ENCODE results near the gene PLEKHG4. TPM values are rescaled to one million over a fixed set of nuclear protein-coding genes. Genes with fewer than 3 reads are reported as not detected.

The PLEKHG4 gene
- total and polyA plus RNA-seq, 9 of the 15 experiments (the other 6 are each of a cell fraction or from before 2014, with no cell fraction given), result 3.7 to 36.8 (median 17.9) TPM

DNA sequence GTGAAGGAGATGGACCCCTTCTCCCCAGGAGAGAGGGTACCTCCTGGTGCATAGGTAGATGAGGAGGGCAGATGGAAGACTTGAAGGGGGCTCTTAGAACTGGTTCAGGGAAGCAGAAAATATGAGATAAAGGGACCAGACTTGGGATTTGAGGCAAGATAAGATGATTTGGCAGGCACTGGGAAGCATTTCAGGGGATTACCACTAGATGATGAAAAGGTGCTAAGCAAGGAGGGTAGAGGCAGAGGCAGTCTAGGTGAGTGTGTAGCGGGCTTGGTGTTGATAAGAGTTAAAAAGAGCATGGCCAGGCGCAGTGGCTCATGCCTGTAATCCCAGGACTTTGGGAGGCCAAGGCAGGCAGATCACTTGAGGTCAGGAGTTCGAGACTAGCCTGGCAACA is 16.1 kb upstream of the PLEKHG4 start:
- no TSS peak for BruUV-seq (replicated peaks)
- ATAC-seq, result no peak
- 39% methylated on average over 3 of the region's 3 CpGs for WGBS (ENCODE audit: insufficient coverage, low coverage, missing lambda C conversion rate)
- ChIA-PET CTCF (ENCODE audit: low intra/inter-chr PET ratio) (no interaction called here), POLR2A (interaction anchor here (0.7 to 1.0 kb wide), 2 partner anchors 94 to 203 kb away, joined by 3 to 4 read pairs; no protein-coding TSS in a partner anchor)
- DNase-seq (ENCODE audit: extremely low read depth in 1 of 4, low spot score in 3 of 4), result no peak
- in situ Hi-C loops (cut with MboI) (no loop called here), intact Hi-C loops (cut with micrococcal nuclease) (loop anchor here (5.0 kb wide), 3 partner anchors 74 to 204 kb away; no protein-coding TSS in a partner anchor)
- no peak overlapping the region for H3K4me3 ChIP-seq
- H3K36me3 ChIP-seq (ENCODE audit: control insufficient read depth, insufficient read depth, low read length), result no peaks in the 10 kb centered on the region
- TF ChIP-seq, protein P1, sequence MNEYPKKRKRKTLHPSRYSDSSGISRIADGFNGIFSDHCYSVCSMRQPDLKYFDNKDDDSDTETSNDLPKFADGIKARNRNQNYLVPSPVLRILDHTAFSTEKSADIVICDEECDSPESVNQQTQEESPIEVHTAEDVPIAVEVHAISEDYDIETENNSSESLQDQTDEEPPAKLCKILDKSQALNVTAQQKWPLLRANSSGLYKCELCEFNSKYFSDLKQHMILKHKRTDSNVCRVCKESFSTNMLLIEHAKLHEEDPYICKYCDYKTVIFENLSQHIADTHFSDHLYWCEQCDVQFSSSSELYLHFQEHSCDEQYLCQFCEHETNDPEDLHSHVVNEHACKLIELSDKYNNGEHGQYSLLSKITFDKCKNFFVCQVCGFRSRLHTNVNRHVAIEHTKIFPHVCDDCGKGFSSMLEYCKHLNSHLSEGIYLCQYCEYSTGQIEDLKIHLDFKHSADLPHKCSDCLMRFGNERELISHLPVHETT (CRISPR knock-in tag; conservative IDR thresholded peaks at IDR 0.05 in 1 of 2, IDR thresholded peaks at IDR 0.05 in 1 of 2), result no peak
- TF ChIP-seq SMAD4 (CRISPR knock-in tag; conservative IDR thresholded peaks at IDR 0.05), result no peak
- TF ChIP-seq, protein P2, sequence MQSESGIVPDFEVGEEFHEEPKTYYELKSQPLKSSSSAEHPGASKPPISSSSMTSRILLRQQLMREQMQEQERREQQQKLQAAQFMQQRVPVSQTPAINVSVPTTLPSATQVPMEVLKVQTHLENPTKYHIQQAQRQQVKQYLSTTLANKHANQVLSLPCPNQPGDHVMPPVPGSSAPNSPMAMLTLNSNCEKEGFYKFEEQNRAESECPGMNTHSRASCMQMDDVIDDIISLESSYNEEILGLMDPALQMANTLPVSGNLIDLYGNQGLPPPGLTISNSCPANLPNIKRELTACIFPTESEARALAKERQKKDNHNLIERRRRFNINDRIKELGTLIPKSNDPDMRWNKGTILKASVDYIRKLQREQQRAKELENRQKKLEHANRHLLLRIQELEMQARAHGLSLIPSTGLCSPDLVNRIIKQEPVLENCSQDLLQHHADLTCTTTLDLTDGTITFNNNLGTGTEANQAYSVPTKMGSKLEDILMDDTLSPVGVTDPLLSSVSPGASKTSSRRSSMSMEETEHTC (IDR thresholded peaks at IDR 0.05), result no peak
- no peak for TF ChIP-seq EZH2 (IDR thresholded peaks at IDR 0.05; ENCODE audit: borderline replicate concordance, low read depth, low read length)
- TF ChIP-seq, protein P3, sequence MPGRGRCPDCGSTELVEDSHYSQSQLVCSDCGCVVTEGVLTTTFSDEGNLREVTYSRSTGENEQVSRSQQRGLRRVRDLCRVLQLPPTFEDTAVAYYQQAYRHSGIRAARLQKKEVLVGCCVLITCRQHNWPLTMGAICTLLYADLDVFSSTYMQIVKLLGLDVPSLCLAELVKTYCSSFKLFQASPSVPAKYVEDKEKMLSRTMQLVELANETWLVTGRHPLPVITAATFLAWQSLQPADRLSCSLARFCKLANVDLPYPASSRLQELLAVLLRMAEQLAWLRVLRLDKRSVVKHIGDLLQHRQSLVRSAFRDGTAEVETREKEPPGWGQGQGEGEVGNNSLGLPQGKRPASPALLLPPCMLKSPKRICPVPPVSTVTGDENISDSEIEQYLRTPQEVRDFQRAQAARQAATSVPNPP (IDR thresholded peaks at IDR 0.05; ENCODE audit: borderline replicate concordance, insufficient read depth, insufficient read length), result no peak
- TF ChIP-seq, protein P4, sequence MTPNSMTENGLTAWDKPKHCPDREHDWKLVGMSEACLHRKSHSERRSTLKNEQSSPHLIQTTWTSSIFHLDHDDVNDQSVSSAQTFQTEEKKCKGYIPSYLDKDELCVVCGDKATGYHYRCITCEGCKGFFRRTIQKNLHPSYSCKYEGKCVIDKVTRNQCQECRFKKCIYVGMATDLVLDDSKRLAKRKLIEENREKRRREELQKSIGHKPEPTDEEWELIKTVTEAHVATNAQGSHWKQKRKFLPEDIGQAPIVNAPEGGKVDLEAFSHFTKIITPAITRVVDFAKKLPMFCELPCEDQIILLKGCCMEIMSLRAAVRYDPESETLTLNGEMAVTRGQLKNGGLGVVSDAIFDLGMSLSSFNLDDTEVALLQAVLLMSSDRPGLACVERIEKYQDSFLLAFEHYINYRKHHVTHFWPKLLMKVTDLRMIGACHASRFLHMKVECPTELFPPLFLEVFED (CRISPR knock-in tag; conservative IDR thresholded peaks at IDR 0.05), result no peak
- no peak for TF ChIP-seq TAF9B (IDR thresholded peaks at IDR 0.05; ENCODE audit: partially characterized antibody)
- TF ChIP-seq FOXA3 (CRISPR knock-in tag; conservative IDR thresholded peaks at IDR 0.05 in 1 of 2, IDR thresholded peaks at IDR 0.05 in 1 of 2), result no peak
- TF ChIP-seq, protein P5, sequence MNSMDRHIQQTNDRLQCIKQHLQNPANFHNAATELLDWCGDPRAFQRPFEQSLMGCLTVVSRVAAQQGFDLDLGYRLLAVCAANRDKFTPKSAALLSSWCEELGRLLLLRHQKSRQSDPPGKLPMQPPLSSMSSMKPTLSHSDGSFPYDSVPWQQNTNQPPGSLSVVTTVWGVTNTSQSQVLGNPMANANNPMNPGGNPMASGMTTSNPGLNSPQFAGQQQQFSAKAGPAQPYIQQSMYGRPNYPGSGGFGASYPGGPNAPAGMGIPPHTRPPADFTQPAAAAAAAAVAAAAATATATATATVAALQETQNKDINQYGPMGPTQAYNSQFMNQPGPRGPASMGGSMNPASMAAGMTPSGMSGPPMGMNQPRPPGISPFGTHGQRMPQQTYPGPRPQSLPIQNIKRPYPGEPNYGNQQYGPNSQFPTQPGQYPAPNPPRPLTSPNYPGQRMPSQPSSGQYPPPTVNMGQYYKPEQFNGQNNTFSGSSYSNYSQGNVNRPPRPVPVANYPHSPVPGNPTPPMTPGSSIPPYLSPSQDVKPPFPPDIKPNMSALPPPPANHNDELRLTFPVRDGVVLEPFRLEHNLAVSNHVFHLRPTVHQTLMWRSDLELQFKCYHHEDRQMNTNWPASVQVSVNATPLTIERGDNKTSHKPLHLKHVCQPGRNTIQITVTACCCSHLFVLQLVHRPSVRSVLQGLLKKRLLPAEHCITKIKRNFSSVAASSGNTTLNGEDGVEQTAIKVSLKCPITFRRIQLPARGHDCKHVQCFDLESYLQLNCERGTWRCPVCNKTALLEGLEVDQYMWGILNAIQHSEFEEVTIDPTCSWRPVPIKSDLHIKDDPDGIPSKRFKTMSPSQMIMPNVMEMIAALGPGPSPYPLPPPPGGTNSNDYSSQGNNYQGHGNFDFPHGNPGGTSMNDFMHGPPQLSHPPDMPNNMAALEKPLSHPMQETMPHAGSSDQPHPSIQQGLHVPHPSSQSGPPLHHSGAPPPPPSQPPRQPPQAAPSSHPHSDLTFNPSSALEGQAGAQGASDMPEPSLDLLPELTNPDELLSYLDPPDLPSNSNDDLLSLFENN (IDR thresholded peaks at IDR 0.05; ENCODE audit: low read depth in 2 of 2, low read length in 2 of 2), result no peak
- TF ChIP-seq MTA1 (IDR thresholded peaks at IDR 0.05; ENCODE audit: borderline replicate concordance), result no peak
- peaks cover 11 to 19% of the 10 kb centered on the region in 2 experiments for H3K4me1 ChIP-seq (replicated peaks in 1 of 2; ENCODE audit: control insufficient read depth in 2 of 2, insufficient read depth in 2 of 2, low read length in 2 of 2)
- H3K4me2 ChIP-seq (ENCODE audit: insufficient read depth, low read length), result no peak overlapping the region
- no peak overlapping the region for H3K27ac ChIP-seq (ENCODE audit: extremely low read depth, low read depth, low read length)
- no peaks in the 10 kb centered on the region for H4K20me1 ChIP-seq (replicated peaks; ENCODE audit: control insufficient read depth, insufficient read depth, low read length)
- H3K27me3 ChIP-seq (ENCODE audit: control insufficient read depth in 2 of 2, insufficient read depth in 2 of 2, low read length in 2 of 2), result no peaks in the 10 kb centered on the region
- H3K9me3 ChIP-seq (replicated peaks; ENCODE audit: control insufficient read depth, insufficient read depth, low read depth, low read length), result no peaks in the 10 kb centered on the region
- no peak for FAIRE-seq
- no peaks in the 10 kb centered on the region for H3K79me2 ChIP-seq (ENCODE audit: control insufficient read depth, insufficient read depth, low read length)
- H3K9me1 ChIP-seq (ENCODE audit: control insufficient read depth, insufficient read depth, low read length), result no peaks in the 10 kb centered on the region
- no peak overlapping the region for H2AFZ ChIP-seq (ENCODE audit: low read depth, low read length)
- H3K9ac ChIP-seq (ENCODE audit: insufficient read depth in 1 of 2, low read depth in 2 of 2, low read length in 2 of 2), result peak overlapping the region in 1 of 2 experiments; percentile 8; a peak in 1 of 4 replicates
